HG03520 (cell line): ENCODE data around the gene AGMO.

Experiments used
- ATAC-seq: cut with Tn5 transposase; IDR thresholded peaks from one replicate; pipeline ENCODE4 v1.9.1; 2021; ENCODE audit warnings: mild to moderate bottlenecking, moderate library complexity; ENCODE audit not compliant: unreplicated experiment

AGMO gene

GRCh38 chr7:15504351-15504750 lies 57.5 kb downstream of the AGMO start:
- ATAC-seq: no peak

- ATAC-seq: no peak
Measured at GRCh38 chr7:15503603-15504290, 58.1 kb downstream of the AGMO start.

DNA sequence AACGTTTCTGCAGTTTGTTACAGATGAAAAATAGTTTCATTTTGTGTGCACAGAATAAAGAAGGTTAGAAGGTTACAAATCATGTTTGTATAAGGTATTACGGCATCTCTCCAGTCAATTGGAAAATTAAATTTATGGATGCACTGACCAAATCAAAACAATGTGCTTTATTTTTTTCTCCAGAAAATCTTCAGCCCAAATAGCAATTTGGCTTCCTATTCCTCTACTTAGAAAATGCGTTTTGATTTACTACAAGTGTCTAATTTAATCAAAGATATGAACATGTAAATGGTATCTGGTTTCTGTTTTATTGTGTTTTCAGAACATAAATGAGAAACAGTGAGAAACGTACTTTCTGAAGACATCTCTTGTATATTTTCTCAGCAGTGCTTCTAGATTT lies 63.4 kb downstream of the AGMO start:
- ATAC-seq: no peak

DNA sequence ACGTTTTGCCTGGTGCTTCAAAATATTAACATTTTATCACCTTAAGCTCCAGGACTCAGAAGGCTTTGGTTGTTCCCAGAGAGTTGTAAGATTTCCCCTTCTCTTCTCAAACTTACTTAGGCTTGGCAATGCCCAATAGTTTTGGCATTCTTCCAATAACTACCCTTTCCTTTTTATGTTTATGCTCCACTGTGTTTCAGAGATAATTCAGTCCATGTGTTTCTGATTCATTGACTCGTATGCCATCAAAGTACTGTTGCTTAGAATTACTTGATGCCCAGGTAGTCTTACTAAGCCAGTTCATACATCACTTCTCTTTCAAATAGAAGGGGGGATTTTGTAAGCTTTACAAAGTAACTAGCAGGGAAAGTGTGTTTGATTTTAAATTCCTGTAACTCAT lies 66.6 kb downstream of the AGMO start:
- ATAC-seq: no peak

- ATAC-seq: no peak
Measured at GRCh38 chr7:15494711-15495110, 67.1 kb downstream of the AGMO start.

GRCh38 chr7:15491361-15491760 lies 70.5 kb downstream of the AGMO start:
- no peak for ATAC-seq

DNA sequence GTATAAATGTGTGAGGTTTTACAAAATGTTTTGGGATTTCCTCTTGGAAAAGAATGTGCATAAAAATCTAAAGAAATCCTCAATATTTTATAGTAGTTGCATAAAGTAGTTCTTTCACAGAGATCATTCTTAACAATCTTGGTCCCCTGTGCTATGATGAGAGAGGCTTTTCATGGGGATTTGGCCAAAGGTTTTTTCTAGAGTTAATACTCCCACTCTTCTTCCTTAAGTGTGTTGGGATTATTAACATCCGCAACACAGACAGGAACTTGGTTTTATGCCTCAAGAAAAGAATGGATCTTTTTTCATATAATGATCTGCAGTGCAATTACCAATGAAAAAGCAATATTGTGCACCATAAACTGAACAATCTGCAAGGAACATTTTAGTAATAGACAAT lies 71.5 kb downstream of the AGMO start:
- ATAC-seq: no peak

- no peak for ATAC-seq
Measured at GRCh38 chr7:15489861-15490260, 72.0 kb downstream of the AGMO start.

DNA sequence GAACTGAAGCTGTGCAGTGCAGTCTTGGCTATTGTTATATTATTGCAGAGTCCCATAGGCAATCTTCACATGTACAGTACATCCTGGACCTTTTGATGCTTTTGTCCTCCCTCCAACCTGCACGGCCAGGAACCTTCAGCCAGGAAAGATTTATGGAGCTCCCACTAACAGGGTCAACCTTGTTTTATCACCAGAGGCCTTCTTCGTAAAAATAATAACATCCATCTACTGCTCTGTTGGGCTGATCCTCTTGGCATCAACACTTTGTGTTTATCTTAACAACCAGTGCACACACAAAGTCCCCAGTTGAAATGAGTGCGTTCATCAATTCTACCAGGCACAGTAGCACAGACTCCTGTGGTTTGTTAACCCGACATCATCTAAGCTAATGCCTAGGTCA lies 72.4 kb downstream of the AGMO start:
- no peak for ATAC-seq

- ATAC-seq: no peak
Measured at GRCh38 chr7:15488401-15488800, 73.4 kb downstream of the AGMO start.

DNA sequence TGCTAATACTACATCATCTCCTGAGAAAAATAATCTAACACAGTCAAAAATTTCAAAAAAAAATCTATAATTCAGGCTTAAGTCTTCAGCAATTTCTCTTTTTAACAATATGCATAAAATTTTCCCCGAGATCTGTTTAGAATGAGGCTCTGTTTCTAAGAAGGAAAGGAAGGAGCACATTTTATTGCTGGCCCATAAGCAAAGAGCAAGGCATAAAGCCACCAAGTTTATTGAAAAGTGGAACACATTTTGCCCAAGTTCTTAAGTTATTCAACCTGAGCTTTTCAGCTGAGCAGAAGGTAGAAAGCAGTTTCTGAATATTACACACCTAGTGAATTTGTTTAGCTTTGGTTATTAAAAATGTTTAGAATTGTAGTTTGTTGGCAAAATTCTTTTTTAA lies 73.9 kb downstream of the AGMO start:
- ATAC-seq: no peak

GRCh38 chr7:15485998-15486397 lies 75.8 kb downstream of the AGMO start:
- no peak for ATAC-seq

GRCh38 chr7:15485431-15485830 lies 76.4 kb downstream of the AGMO start:
- ATAC-seq: no peak

DNA sequence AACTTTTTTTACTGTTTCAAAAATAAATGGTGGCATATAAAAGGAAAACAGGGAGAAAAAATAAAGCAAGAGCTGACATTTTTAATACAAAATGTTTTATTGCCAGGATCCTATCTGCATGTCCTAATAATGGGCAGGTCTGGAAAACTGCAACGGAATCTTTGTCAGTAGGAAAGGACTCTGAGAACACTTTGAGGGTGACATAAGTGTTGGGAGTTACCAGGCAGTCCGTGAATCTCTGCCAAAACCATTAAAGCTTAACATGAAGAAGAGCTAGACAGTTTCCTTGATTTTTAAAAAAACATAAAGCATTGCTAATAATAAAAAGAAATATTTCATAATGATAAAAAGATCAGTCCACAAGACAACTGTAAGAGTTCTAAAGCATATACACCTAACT lies 80.7 kb downstream of the AGMO start:
- no peak for ATAC-seq

DNA sequence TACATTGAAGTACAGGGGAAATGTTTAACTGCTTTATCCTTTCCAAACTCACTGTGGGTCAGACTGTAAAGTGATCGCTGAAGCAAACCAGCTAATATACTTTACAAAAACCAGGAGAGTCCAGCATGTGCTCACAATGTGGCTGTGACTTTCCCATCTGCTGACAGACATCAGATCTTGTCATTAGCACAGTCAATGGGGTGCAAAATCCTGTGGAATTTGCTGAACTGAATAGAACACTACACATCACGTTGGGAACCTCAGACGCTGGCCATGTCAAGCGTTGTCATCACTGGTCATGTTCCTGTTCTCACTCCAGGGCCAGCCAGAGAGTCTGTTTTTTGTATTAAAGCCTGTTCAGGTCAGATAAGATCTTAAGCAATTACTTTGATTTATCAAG lies 83.4 kb downstream of the AGMO start:
- no peak for ATAC-seq

- ATAC-seq: no peak
Measured at GRCh38 chr7:15476531-15476918, 85.3 kb downstream of the AGMO start.

DNA sequence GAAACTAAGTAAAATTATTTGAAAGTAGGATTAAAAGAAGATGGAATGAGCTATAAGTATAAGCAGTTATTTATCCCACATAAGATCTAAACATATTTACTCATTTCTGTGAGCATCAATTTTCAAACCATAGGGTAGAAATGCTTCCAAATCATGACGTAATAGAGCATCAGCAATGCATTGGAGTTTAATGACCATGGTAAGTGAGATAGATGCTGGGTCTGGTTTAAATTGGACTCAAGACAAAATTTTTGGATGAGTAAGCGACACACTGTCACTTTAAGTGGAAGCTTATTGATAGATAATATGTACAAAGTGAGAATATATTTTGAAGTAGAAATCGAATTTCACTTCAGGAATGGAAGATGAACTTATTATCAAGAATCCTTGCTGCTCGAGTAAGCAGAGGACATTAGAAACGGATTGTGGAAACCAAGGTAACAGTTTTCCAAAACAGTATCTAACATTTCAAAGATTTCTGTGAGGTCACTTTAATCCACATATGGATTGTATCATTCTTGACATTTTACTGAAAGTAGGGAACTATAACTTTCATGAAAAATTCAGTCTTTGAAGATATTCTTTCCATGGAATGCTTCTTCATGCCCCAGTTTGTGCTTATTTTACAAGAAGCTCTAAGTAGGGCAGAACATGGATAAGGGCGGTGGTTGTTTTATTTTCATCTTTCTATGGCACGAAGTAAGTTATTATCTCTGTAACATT lies 85.8 kb downstream of the AGMO start:
- ATAC-seq: no peak

GRCh38 chr7:15471669-15471950 lies 90.2 kb downstream of the AGMO start:
- ATAC-seq: no peak

DNA sequence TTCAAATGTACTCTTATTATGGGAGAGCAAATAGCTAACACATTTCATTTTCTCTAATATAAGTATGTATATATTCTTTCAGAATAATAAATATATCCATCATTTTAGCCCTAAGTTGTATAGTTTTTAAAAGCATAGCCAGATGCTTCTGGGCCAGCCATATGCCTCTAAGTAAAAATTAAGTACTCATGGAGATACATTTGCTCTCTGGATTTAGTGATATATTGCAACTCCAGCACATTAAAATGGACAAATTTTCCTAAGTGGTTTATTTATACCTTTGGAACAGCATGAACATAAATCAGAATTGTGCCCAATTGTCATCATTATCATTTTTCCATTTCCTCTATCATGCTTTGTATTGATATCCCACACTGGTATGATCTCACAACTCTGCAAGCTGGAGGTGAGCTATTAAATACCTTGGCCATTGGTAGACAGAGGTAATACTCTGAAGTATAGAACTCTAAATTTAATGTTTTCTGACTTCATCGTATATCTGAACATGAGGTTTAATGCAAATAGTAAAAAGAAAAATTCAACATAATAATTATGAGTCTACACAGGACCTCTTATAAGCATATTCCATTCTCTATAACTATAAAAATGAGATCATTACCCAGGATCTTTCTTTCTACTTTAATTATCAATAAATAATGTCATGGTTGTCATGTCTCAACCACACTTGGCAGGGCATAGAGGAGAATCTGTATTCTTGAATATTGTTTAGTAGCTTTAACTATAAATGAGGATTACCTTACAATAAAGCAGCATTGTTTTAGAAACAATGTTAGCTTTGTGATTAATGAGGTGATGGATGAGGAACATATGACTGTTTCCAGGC lies 90.8 kb downstream of the AGMO start:
- no peak for ATAC-seq

DNA sequence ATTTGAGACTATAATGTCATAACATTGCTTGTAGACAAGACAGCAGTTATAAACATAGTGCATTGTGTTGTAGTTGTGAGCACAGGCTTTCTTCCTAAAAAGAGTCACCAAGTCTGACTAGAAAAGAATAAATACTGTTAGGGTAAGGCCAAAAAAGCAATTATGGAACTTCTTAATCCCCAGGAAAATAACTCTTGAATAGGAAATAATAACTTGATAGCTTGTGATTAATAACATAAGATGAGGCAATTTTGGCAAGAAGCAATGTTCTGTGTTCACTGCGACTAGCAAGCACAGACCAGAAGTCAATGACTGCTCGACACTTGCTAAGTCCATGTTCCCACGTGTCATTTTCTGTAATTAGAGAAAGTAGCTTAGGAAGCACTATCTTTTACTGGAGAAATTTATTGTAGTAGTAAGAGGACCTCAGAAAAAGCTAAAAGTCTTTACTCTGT lies 97.1 kb downstream of the AGMO start:
- ATAC-seq: no peak

GRCh38 chr7:15463801-15464666 lies 97.8 kb downstream of the AGMO start:
- no peak for ATAC-seq
